ENCODE results near the gene COX7B2. TPM values are rescaled to one million over a fixed set of nuclear protein-coding genes. Genes with fewer than 3 reads are reported as not detected.

Gene COX7B2
- total and polyA plus RNA-seq, 7 donors: not detected

DNA sequence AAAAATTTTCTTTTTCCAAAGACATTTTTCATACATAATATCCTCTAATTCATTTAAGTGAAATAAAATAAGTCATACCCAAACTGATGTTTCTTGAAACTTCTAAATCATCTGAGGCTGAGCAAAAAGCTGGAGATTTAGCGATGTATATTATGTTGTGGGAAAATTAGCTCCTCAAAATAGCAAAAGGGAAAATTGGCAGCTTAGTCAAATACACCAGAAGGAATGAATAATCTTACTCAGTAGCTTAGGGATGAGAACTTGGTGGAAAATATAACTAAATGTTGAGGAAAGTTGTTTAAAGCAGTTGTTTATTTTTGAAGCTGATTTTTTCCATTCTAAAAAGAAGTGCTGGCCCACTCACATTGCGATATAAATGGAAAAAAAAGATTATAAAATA lies 43.4 kb upstream of the COX7B2 start:
- no peaks in the 10 kb centered on the region for H3K4me1 ChIP-seq
- no peak overlapping the region for H3K4me3 ChIP-seq
- DNase-seq (no peak), ATAC-seq (no peak)
- no peaks in the 10 kb centered on the region for H3K27me3 ChIP-seq (ENCODE audit: insufficient read depth in 3 of 3, low read length in 2 of 3)
- no peak overlapping the region for H3K27ac ChIP-seq
- H3K9me3 ChIP-seq: no peaks in the 10 kb centered on the region
- intact Hi-C loops (cut with DNase I): no loop called here
- TF ChIP-seq, protein P1, sequence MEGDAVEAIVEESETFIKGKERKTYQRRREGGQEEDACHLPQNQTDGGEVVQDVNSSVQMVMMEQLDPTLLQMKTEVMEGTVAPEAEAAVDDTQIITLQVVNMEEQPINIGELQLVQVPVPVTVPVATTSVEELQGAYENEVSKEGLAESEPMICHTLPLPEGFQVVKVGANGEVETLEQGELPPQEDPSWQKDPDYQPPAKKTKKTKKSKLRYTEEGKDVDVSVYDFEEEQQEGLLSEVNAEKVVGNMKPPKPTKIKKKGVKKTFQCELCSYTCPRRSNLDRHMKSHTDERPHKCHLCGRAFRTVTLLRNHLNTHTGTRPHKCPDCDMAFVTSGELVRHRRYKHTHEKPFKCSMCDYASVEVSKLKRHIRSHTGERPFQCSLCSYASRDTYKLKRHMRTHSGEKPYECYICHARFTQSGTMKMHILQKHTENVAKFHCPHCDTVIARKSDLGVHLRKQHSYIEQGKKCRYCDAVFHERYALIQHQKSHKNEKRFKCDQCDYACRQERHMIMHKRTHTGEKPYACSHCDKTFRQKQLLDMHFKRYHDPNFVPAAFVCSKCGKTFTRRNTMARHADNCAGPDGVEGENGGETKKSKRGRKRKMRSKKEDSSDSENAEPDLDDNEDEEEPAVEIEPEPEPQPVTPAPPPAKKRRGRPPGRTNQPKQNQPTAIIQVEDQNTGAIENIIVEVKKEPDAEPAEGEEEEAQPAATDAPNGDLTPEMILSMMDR (IDR thresholded peaks at IDR 0.05): no peak
- no peaks in the 10 kb centered on the region for H3K36me3 ChIP-seq (ENCODE audit: insufficient read depth in 1 of 2, low read depth in 1 of 2)
- WGBS, 3 donors: 69 to 77% (median 76%) methylated on average over 2 of the region's 2 CpGs

DNA sequence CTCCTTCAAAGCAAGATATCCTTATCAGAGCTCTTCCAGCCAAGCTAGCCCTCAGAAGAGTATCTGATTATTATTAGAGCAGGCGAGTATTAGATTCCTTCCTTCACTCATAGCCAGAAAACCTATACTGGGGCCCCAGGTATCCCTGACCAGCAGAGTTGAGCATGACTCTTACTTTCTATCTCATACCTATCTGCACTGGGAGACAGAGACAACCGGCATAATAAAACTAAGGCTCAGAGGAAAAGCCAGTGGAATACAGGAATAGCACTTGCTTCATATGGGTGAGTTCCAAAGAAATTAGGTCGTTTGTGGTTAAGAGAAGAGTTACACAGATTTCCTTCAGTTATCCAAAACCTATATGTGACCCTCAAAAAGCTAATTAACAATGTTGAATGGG lies 41.8 kb upstream of the COX7B2 start:
- DNase-seq: no peak
- no peak overlapping the region for H3K4me3 ChIP-seq
- no peak for ATAC-seq
- H3K4me1 ChIP-seq: no peaks in the 10 kb centered on the region
- 62 to 67% (median 67%) methylated on average over 3 of the region's 3 CpGs for WGBS, 3 donors
- H3K36me3 ChIP-seq (ENCODE audit: insufficient read depth in 1 of 2, low read depth in 1 of 2): no peaks in the 10 kb centered on the region
- intact Hi-C loops (cut with DNase I): no loop called here
- TF ChIP-seq, protein P1 (IDR thresholded peaks at IDR 0.05): no peak
- H3K27ac ChIP-seq: no peak overlapping the region
- no peaks in the 10 kb centered on the region for H3K27me3 ChIP-seq (ENCODE audit: insufficient read depth in 3 of 3, low read length in 2 of 3)
- H3K9me3 ChIP-seq: no peaks in the 10 kb centered on the region

DNA sequence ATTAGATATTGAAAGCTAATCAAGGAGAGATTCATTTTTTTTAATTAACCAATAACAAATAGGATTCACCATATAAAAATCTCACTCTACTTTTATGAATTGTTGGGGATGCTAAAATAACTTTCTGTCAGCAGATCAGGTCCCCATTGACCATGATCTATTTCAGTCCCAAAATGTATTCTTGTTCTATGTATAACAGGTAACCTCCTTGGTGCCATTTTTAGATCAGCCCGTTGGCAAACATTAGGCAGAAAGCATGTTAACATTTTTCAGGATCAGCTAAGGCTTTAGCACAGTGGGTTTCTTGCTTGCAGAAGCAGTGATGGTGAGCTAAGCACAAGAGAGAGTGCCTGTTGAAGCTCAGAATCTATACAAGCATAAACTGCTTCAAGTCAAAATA lies 40.8 kb upstream of the COX7B2 start:
- Histone ChIP-seq H3K27me3 (ENCODE audit: insufficient read depth in 3 of 3, low read length in 2 of 3) (no peaks in the 10 kb centered on the region), H3K9me3 (no peaks in the 10 kb centered on the region), H3K4me1 (no peaks in the 10 kb centered on the region), H3K4me3 (no peak overlapping the region), H3K36me3 (ENCODE audit: insufficient read depth in 1 of 2, low read depth in 1 of 2) (no peaks in the 10 kb centered on the region), H3K27ac (no peak overlapping the region)
- 60 to 76% (median 64%) methylated on average over 1 of the region's 1 CpG for WGBS, 3 donors
- TF ChIP-seq, protein P1 (IDR thresholded peaks at IDR 0.05): no peak
- intact Hi-C loops (cut with DNase I): no loop called here
- DNase-seq: no peak
- no peak for ATAC-seq

DNA sequence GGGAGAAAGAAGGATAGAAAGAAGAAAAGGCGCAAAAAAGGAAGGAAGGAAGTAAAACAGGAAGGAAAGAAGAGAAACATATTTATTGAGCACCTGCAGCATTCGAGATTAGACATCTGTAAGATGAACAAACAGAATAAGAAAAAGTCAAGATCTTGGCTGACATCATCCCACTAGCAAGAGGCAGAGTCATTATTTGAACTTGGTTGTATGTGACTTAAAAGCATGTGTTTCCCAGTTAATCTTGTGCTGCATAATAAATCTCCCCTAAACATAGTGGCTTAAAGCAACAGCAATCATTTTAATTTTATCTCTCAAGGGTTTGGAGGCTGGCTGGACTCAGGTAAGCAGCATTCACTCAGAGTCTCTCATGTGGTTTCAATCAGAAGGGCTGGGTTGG lies 38.5 kb upstream of the COX7B2 start:
- WGBS, 3 donors: 30 to 44% (median 35%) methylated on average over 2 of the region's 2 CpGs
- no peaks in the 10 kb centered on the region for H3K4me1 ChIP-seq

More for the DNA sequence above, 38.5 kb upstream of the COX7B2 start:
- Histone ChIP-seq H3K9me3 (no peaks in the 10 kb centered on the region), H3K27ac (no peak overlapping the region), H3K4me3 (no peak overlapping the region), H3K27me3 (ENCODE audit: insufficient read depth in 3 of 3, low read length in 2 of 3) (no peaks in the 10 kb centered on the region), H3K36me3 (ENCODE audit: insufficient read depth in 1 of 2, low read depth in 1 of 2) (no peaks in the 10 kb centered on the region)
- DNase-seq (no peak), ATAC-seq (no peak)
- intact Hi-C loops (cut with DNase I): no loop called here
- TF ChIP-seq, protein P1 (IDR thresholded peaks at IDR 0.05): no peak
